Measurements from ENCODE around the gene USP22. TPM values are rescaled to one million over a fixed set of nuclear protein-coding genes. Genes with fewer than 3 reads are reported as not detected.

The USP22 gene
- polyA plus RNA-seq, 1 donor from 2014 or later, result 43.2 TPM

- Mint-ChIP-seq H3K4me1 (peaks cover 0 to 7% (median 0%) of the 10 kb centered on the region in 3 donors), H3K36me3 (no peaks in the 10 kb centered on the region), H3K9me3 (no peaks in the 10 kb centered on the region), H3K4me3 (peak overlapping the region in 1 of 4 donors; percentile 65), H3K27ac (no peak overlapping the region), H3K27me3 (no peaks in the 10 kb centered on the region)
These were observed 46.7 kb downstream of the USP22 start for GRCh38 chr17:20995873-20996723.

GRCh38 chr17:20995164-20995872 lies 47.5 kb downstream of the USP22 start:
- H3K27ac Mint-ChIP-seq, result no peak overlapping the region
- no peaks in the 10 kb centered on the region for H3K36me3 Mint-ChIP-seq
- H3K9me3 Mint-ChIP-seq, result no peaks in the 10 kb centered on the region
- H3K27me3 Mint-ChIP-seq, result no peaks in the 10 kb centered on the region
- H3K4me3 Mint-ChIP-seq, result no peak overlapping the region
- peaks cover 0 to 7% (median 0%) of the 10 kb centered on the region in 3 donors for H3K4me1 Mint-ChIP-seq

GRCh38 chr17:20994779-20995149 lies 48.0 kb downstream of the USP22 start:
- Mint-ChIP-seq H3K4me1 (peaks cover 0 to 7% (median 0%) of the 10 kb centered on the region in 3 donors), H3K36me3 (no peaks in the 10 kb centered on the region), H3K27ac (peak overlapping the region in 1 of 3 donors; percentile 58), H3K9me3 (no peaks in the 10 kb centered on the region), H3K4me3 (no peak overlapping the region), H3K27me3 (no peaks in the 10 kb centered on the region)

GRCh38 chr17:20993863-20994778 lies 48.7 kb downstream of the USP22 start:
- Mint-ChIP-seq H3K36me3 (no peaks in the 10 kb centered on the region), H3K9me3 (no peaks in the 10 kb centered on the region), H3K4me3 (no peak overlapping the region), H3K4me1 (peaks cover 0 to 5% (median 0%) of the 10 kb centered on the region in 3 donors), H3K27ac (peak overlapping the region in 1 of 3 donors; percentile 58), H3K27me3 (no peaks in the 10 kb centered on the region)

- Mint-ChIP-seq H3K36me3 (no peaks in the 10 kb centered on the region), H3K4me3 (no peak overlapping the region), H3K27me3 (no peaks in the 10 kb centered on the region), H3K4me1 (peaks cover 0 to 5% (median 0%) of the 10 kb centered on the region in 3 donors), H3K27ac (no peak overlapping the region), H3K9me3 (no peaks in the 10 kb centered on the region)
These were observed 49.6 kb downstream of the USP22 start for GRCh38 chr17:20992987-20993862.

GRCh38 chr17:20992416-20992815 lies 50.4 kb downstream of the USP22 start:
- Mint-ChIP-seq H3K36me3 (no peaks in the 10 kb centered on the region), H3K4me3 (no peak overlapping the region), H3K27me3 (no peaks in the 10 kb centered on the region), H3K9me3 (no peaks in the 10 kb centered on the region), H3K4me1 (peaks cover 0 to 5% (median 0%) of the 10 kb centered on the region in 3 donors), H3K27ac (no peak overlapping the region)

GRCh38 chr17:20991276-20992037 lies 51.4 kb downstream of the USP22 start:
- H3K36me3 Mint-ChIP-seq, result no peaks in the 10 kb centered on the region
- H3K27ac Mint-ChIP-seq, result no peak overlapping the region
- H3K4me3 Mint-ChIP-seq, result no peak overlapping the region

GRCh38 chr17:20989991-20990855 lies 52.6 kb downstream of the USP22 start:
- H3K9me3 Mint-ChIP-seq, result no peaks in the 10 kb centered on the region
- peaks cover 0 to 5% (median 0%) of the 10 kb centered on the region in 3 donors for H3K4me1 Mint-ChIP-seq
- no peaks in the 10 kb centered on the region for H3K36me3 Mint-ChIP-seq
- H3K27me3 Mint-ChIP-seq, result no peaks in the 10 kb centered on the region
- no peak overlapping the region for H3K4me3 Mint-ChIP-seq
- no peak overlapping the region for H3K27ac Mint-ChIP-seq

More at GRCh38 chr17:20991276-20992037, 51.4 kb downstream of the USP22 start:
- H3K27me3 Mint-ChIP-seq, result no peaks in the 10 kb centered on the region
- peaks cover 0 to 5% (median 0%) of the 10 kb centered on the region in 3 donors for H3K4me1 Mint-ChIP-seq
- H3K9me3 Mint-ChIP-seq, result no peaks in the 10 kb centered on the region

- Mint-ChIP-seq H3K36me3 (no peaks in the 10 kb centered on the region), H3K4me1 (peaks cover 0 to 5% (median 0%) of the 10 kb centered on the region in 3 donors), H3K27ac (peak overlapping the region in 1 of 3 donors; percentile 57), H3K27me3 (no peaks in the 10 kb centered on the region), H3K9me3 (no peaks in the 10 kb centered on the region), H3K4me3 (no peak overlapping the region)
These were observed 53.3 kb downstream of the USP22 start for GRCh38 chr17:20989481-20989880.

GRCh38 chr17:20988896-20989295 lies 53.9 kb downstream of the USP22 start:
- Mint-ChIP-seq H3K27ac (peak overlapping the region in 1 of 3 donors; percentile 57), H3K27me3 (no peaks in the 10 kb centered on the region), H3K4me3 (no peak overlapping the region)

GRCh38 chr17:20988001-20988636 lies 54.7 kb downstream of the USP22 start:
- Mint-ChIP-seq H3K36me3 (no peaks in the 10 kb centered on the region), H3K4me3 (no peak overlapping the region), H3K4me1 (peaks cover 0 to 3% (median 0%) of the 10 kb centered on the region in 3 donors), H3K27me3 (no peaks in the 10 kb centered on the region), H3K9me3 (no peaks in the 10 kb centered on the region), H3K27ac (peak overlapping the region in 1 of 3 donors; percentile 86)

More at GRCh38 chr17:20988896-20989295, 53.9 kb downstream of the USP22 start:
- peaks cover 0 to 5% (median 0%) of the 10 kb centered on the region in 3 donors for H3K4me1 Mint-ChIP-seq
- no peaks in the 10 kb centered on the region for H3K36me3 Mint-ChIP-seq
- no peaks in the 10 kb centered on the region for H3K9me3 Mint-ChIP-seq

- no peak overlapping the region for H3K27ac Mint-ChIP-seq
- no peaks in the 10 kb centered on the region for H3K36me3 Mint-ChIP-seq
These were observed 55.3 kb downstream of the USP22 start for GRCh38 chr17:20987511-20987910.

More at GRCh38 chr17:20987511-20987910, 55.3 kb downstream of the USP22 start:
- no peaks in the 10 kb centered on the region for H3K9me3 Mint-ChIP-seq
- no peak overlapping the region for H3K4me3 Mint-ChIP-seq
- H3K4me1 Mint-ChIP-seq, result no peaks in the 10 kb centered on the region
- H3K27me3 Mint-ChIP-seq, result no peaks in the 10 kb centered on the region

All from IgD-negative memory B cell (primary cell).